Stimulated activated CD4-positive, alpha-beta T cell treated with anti-CD3 and anti-CD28 coated beads, TNF-alpha, amount 100 ng/mL, for 48 hours (primary cell): ENCODE results near the gene NACA2.
"Not testable (repeated sequence)": the region's sequence is repeated elsewhere in the genome, so short reads cannot be mapped to it uniquely, and the experiment has no call there.

ENCODE experiments used
- DNase-seq, 3 donors: peaks; one replicate each; pipeline ENCODE4 v3.0.0-alpha.2; 2020; ENCODE audit warnings: low read depth in 3 of 3

Gene NACA2

GRCh38 chr17:61591018-61591417, at the start of gene NACA2:
NACA2 (minus strand) TSS chr17:61591219; CDS start chr17:61591180, 39 bp downstream.
- DNase-seq, result no peak

- no peak for DNase-seq
Observed at GRCh38 chr17:61639818-61640217, 48.8 kb upstream of the NACA2 start.

- no peak for DNase-seq
Observed at GRCh38 chr17:61638087-61638486, 47.1 kb upstream of the NACA2 start.

GRCh38 chr17:61635913-61636432, 45.0 kb upstream of the NACA2 start:
- DNase-seq, result peak; percentile 10 to 25 (median 16)

GRCh38 chr17:61634942-61635538, 44.0 kb upstream of the NACA2 start:
- no peak for DNase-seq

GRCh38 chr17:61634011-61634539, 43.1 kb upstream of the NACA2 start:
- DNase-seq, result no peak

GRCh38 chr17:61632826-61633225, 41.8 kb upstream of the NACA2 start:
- no peak for DNase-seq

GRCh38 chr17:61631800-61632199, 40.8 kb upstream of the NACA2 start:
- DNase-seq, result no peak

GRCh38 chr17:61628158-61628557, 37.1 kb upstream of the NACA2 start:
- DNase-seq, result not testable (repeated sequence)

GRCh38 chr17:61627658-61628057, 36.6 kb upstream of the NACA2 start:
- DNase-seq, result no peak

- no peak for DNase-seq
Observed at GRCh38 chr17:61627125-61627524, 36.1 kb upstream of the NACA2 start.

GRCh38 chr17:61625564-61625963, 34.5 kb upstream of the NACA2 start:
- DNase-seq, result no peak

GRCh38 chr17:61624951-61625350, 33.9 kb upstream of the NACA2 start:
- DNase-seq, result no peak

GRCh38 chr17:61621317-61621716, 30.3 kb upstream of the NACA2 start:
- DNase-seq, result no peak

GRCh38 chr17:61619953-61620352, 28.9 kb upstream of the NACA2 start:
- DNase-seq, result no peak

GRCh38 chr17:61619493-61619892, 28.5 kb upstream of the NACA2 start:
- no peak for DNase-seq

- DNase-seq, result no peak
Observed at GRCh38 chr17:61618950-61619349, 27.9 kb upstream of the NACA2 start.

GRCh38 chr17:61617330-61617729, 26.3 kb upstream of the NACA2 start:
- DNase-seq, result no peak

- DNase-seq, result no peak
Observed at GRCh38 chr17:61616783-61617182, 25.8 kb upstream of the NACA2 start.

GRCh38 chr17:61614219-61614618, 23.2 kb upstream of the NACA2 start:
- DNase-seq, result no peak

- no peak for DNase-seq
Observed at GRCh38 chr17:61611323-61611722, 20.3 kb upstream of the NACA2 start.

GRCh38 chr17:61605692-61606091, 14.7 kb upstream of the NACA2 start:
- DNase-seq, result no peak

- no peak for DNase-seq
Observed at GRCh38 chr17:61601297-61601696, 10.3 kb upstream of the NACA2 start.

- DNase-seq, result no peak
Observed at GRCh38 chr17:61600621-61601020, 9.6 kb upstream of the NACA2 start.
